HFFc6 (cell line): Measurements from ENCODE around the gene IMPDH1. TPM values are rescaled to one million over a fixed set of nuclear protein-coding genes. Genes with fewer than 3 reads are reported as not detected.

ENCODE experiments used
- DNase-seq: peaks from one replicate; pipeline ENCODE4 v3.0.0-alpha.2; 2018
- H3K27ac Mint-ChIP-seq: 2 replicates; pipeline ENCODE4 v1.8.0; 2020; ENCODE audit warnings: mild to moderate bottlenecking, mixed read lengths
- H3K27me3 Mint-ChIP-seq: 2 replicates; pipeline ENCODE4 v1.8.0; 2021; ENCODE audit warnings: mild to moderate bottlenecking, moderate library complexity, mixed read lengths; ENCODE audit not compliant: insufficient read depth
- H3K36me3 Mint-ChIP-seq: 2 replicates; pipeline ENCODE4 v1.8.0; 2021; ENCODE audit warnings: low read depth, mixed read lengths
- H3K4me1 Mint-ChIP-seq: 2 replicates; pipeline ENCODE4 v1.8.0; 2020; ENCODE audit warnings: low read depth, mixed read lengths
- H3K4me3 Mint-ChIP-seq: 2 replicates; pipeline ENCODE4 v1.8.0; 2020; ENCODE audit warnings: mild to moderate bottlenecking, moderate library complexity, mixed read lengths
- H3K9me3 Mint-ChIP-seq: 2 replicates; pipeline ENCODE4 v1.8.0; 2020; ENCODE audit warnings: mild to moderate bottlenecking, mixed read lengths
- total RNA-seq, 6 experiments: library from RNA; stranded (reverse); fragmentation: NEBNext Ultra II Directional; extraction: Animal tissue kit (Norgen Biotek cat#: 25700); gene quantifications; 2 replicates in 1 of 6; 3 replicates in 5 of 6; pipeline ENCODE4 v1.2.3, GENCODE V29; 2021
- TF ChIP-seq, protein P1 (sequence below): fragments of 200-600 bp; sonication (generic); IDR thresholded peaks from 2 replicates; pipeline ENCODE4 v1.5.0; 2021; ENCODE audit warnings: antibody characterized with exemption, mild to moderate bottlenecking

IMPDH1 gene
- total RNA-seq, 6 experiments from 2014 or later = 81.8 to 107 (median 93.3) TPM

DNA sequence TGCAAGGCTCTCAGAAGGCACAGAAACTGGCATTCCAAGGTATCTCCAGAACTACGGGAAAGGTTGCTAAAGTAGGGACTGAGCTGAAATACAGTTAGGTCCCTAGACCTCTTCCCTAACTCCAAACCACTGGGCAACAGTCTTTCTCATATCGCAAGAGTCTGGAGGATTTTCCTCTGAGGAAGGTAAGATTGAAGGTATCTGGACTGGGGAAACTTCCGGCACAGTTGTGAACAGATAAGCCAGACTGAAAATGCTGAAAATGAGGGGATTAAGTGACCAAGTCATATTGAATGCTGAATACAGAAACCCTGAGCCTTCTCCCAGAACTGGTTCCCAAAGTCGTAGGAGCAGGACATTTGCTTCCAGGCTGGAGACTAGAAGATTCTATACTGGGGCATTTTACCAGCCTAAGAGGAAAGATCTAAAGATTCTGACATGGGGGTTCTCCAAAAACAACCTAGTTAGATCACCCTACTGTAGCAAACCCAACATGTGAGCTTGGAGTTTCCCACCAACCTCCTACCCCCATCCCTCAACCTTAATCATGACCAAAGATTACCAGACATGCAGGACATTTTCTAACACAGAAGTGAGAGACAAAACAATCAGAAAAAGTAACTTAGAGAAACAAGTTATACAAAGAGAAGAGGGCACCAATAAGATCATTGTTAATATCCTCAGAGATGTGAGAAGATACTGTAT is 45.5 kb downstream of the IMPDH1 start:
- Mint-ChIP-seq H3K27me3 (peaks cover 58% of the 10 kb centered on the region), H3K27ac (no peak overlapping the region)
- TF ChIP-seq, protein P1, sequence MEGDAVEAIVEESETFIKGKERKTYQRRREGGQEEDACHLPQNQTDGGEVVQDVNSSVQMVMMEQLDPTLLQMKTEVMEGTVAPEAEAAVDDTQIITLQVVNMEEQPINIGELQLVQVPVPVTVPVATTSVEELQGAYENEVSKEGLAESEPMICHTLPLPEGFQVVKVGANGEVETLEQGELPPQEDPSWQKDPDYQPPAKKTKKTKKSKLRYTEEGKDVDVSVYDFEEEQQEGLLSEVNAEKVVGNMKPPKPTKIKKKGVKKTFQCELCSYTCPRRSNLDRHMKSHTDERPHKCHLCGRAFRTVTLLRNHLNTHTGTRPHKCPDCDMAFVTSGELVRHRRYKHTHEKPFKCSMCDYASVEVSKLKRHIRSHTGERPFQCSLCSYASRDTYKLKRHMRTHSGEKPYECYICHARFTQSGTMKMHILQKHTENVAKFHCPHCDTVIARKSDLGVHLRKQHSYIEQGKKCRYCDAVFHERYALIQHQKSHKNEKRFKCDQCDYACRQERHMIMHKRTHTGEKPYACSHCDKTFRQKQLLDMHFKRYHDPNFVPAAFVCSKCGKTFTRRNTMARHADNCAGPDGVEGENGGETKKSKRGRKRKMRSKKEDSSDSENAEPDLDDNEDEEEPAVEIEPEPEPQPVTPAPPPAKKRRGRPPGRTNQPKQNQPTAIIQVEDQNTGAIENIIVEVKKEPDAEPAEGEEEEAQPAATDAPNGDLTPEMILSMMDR = no peak

DNA sequence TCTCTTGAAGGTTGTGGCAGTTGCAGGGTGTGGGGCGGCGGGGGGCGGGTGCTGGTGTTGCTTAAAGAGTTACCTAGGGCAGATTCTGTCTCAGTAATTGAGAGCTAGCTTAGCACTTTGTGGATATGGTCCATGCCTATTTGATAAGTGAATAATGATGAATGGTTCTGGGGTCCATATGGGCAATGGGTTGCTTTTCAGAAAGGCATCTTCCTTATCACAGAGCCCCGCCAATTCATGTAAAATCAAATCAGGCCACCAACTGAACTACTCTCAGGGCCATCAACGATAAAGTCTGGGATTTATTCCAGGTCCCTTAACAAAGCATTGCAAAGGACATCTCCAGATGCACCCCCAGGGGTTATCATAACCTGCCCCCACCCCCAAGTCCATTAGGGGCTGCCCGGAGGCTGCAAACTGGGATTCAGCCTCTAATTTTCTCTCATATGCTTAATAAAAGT is 46.5 kb downstream of the IMPDH1 start:
- no peaks in the 10 kb centered on the region for H3K9me3 Mint-ChIP-seq
- peaks cover 62% of the 10 kb centered on the region for H3K27me3 Mint-ChIP-seq
- DNase-seq = no peak
- H3K4me1 Mint-ChIP-seq = peaks cover 24% of the 10 kb centered on the region
- TF ChIP-seq, protein P1 = no peak
- no peak overlapping the region for H3K27ac Mint-ChIP-seq
- no peaks in the 10 kb centered on the region for H3K36me3 Mint-ChIP-seq
- no peak overlapping the region for H3K4me3 Mint-ChIP-seq

More for the DNA sequence above, 45.5 kb downstream of the IMPDH1 start:
- Mint-ChIP-seq H3K9me3 (no peaks in the 10 kb centered on the region), H3K4me3 (no peak overlapping the region), H3K4me1 (peaks cover 24% of the 10 kb centered on the region), H3K36me3 (no peaks in the 10 kb centered on the region)
- no peak for DNase-seq

DNA sequence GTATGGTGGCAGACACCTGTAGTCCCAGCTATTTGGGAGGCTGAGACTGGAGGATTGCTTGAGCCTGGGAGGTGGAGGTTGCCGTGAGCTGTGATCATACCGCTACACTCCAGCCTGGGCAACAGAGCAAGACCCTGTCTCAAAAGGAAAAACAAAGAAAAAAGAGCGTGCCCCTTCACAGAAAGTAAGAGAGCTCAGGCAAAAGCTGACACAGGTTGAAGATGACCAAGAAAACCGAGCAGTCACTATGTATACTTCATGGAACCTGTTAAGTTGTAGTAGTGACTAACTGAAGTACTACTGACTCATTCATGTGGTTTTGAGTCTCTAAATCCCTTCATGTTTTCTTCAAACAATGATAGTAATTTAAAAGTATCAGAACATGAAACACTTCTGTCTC is 47.1 kb downstream of the IMPDH1 start:
- Mint-ChIP-seq H3K27me3 (peaks cover 68% of the 10 kb centered on the region), H3K9me3 (no peaks in the 10 kb centered on the region), H3K36me3 (no peaks in the 10 kb centered on the region), H3K4me1 (peaks cover 24% of the 10 kb centered on the region), H3K27ac (no peak overlapping the region), H3K4me3 (no peak overlapping the region)
- TF ChIP-seq, protein P1 = no peak
- peak; percentile 54 for DNase-seq

DNA sequence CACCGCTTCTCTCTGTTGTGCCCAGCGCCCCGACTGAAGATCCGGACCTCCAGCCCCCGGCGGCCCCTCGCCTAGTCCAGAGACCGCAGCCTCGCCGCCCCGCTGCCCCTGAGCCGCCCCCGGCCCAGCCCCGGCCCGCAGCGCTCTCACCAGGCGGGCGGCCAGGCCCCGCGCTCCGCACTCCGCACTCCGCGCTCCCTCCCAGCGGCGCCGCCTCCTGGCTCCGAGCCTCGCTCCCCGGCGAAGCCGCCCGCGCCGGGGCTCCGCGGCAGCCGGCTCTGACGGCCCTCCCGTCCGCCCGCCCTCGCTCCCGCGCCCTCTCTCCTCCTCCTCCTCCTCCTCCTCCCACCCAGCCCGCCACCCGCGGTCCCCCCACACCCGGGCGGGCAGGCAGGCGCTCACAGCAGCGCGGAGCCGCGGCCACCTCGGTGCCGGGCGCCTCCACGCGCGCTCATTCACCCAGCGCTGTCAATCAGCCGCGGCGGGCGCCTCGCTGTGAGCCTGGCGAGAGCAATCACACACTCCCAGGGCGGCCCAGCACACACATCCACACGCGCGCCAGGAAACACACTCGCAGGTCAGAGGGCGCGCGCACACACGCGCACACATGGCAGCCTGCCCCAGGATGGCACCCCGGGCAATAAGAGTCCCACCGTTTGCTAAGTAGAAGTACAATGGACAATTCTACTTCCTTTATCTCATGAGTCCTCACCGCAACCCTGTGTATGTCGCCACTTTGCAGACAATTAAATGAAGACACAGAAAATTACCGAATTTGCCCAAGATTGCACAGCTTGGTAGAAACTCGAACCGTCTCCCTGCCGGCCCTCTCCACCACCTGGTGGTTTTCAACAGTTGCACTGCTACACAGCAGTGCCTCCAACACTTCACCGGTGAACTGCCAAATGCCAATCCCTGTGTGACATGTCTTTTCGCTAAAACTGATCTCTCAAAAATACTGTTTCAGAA is 48.1 kb downstream of the IMPDH1 start, which contains the start of gene PRRT4:
TSS of gene PRRT4 (minus strand) at position 280 of the 969 bp plus-strand sequence.
- Mint-ChIP-seq H3K9me3 (no peaks in the 10 kb centered on the region), H3K4me3 (peak within 1 kb of the TSS; percentile 77), H3K36me3 (no peaks in the 10 kb centered on the region), H3K27me3 (peaks cover 72% of the 10 kb centered on the region), H3K4me1 (peaks cover 32% of the 10 kb centered on the region), H3K27ac (no peak within 1 kb of the TSS)
- DNase-seq = no peak
- TF ChIP-seq, protein P1 = no peak

DNA sequence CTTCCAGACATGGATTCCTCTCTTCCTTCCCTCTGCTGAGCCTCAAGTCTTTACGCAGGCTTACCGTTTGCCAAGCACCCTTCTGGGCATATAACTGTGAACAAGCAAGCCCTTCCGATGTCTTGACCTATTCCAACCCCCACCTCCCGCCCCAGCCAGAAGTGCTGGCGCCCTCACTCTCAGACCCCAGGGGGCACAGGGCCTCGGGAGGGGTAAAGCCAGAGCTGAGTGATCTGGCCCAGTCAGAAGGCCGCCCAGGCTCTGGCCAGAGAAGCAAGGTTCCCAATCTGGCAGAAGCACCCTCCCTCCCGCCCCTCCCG is 49.5 kb downstream of the IMPDH1 start:
- no peak overlapping the region for H3K4me3 Mint-ChIP-seq
- peaks cover 66% of the 10 kb centered on the region for H3K27me3 Mint-ChIP-seq
- no peak overlapping the region for H3K27ac Mint-ChIP-seq
- H3K36me3 Mint-ChIP-seq = no peaks in the 10 kb centered on the region
- H3K9me3 Mint-ChIP-seq = no peaks in the 10 kb centered on the region
- TF ChIP-seq, protein P1 = no peak
- H3K4me1 Mint-ChIP-seq = peaks cover 32% of the 10 kb centered on the region
- no peak for DNase-seq
